ENCODE measurements around the gene PPP3R2.
A peak's percentile ranks its signal among the peaks of the same experiment; 100 is the strongest.
"Not testable (repeated sequence)": the region's sequence is repeated elsewhere in the genome, so short reads cannot be mapped to it uniquely, and the experiment has no call there.

PPP3R2 gene

GRCh38 chr9:101587332-101588043 lies 7.3 kb downstream of the PPP3R2 start:
- DNase-seq = no peak

GRCh38 chr9:101586651-101587050 lies 8.1 kb downstream of the PPP3R2 start:
- DNase-seq = no peak

- peak; percentile 22 for DNase-seq
These were observed 9.0 kb downstream of the PPP3R2 start for GRCh38 chr9:101585740-101586139.

GRCh38 chr9:101582553-101582952 lies 12.2 kb downstream of the PPP3R2 start:
- no peak for DNase-seq

- DNase-seq = peak; percentile 17
These were observed 14.8 kb downstream of the PPP3R2 start for GRCh38 chr9:101579711-101580545.

- peak; percentile 26 for DNase-seq
These were observed 16.4 kb downstream of the PPP3R2 start for GRCh38 chr9:101578378-101578777.

GRCh38 chr9:101574731-101575333 lies 19.9 kb downstream of the PPP3R2 start:
- no peak for DNase-seq

GRCh38 chr9:101572316-101572715 lies 22.5 kb downstream of the PPP3R2 start:
- DNase-seq = no peak

GRCh38 chr9:101571114-101571513 lies 23.7 kb downstream of the PPP3R2 start:
- DNase-seq = no peak

GRCh38 chr9:101569741-101570501 lies 24.8 kb downstream of the PPP3R2 start:
- DNase-seq = no peak

- DNase-seq = no peak
These were observed 26.9 kb downstream of the PPP3R2 start for GRCh38 chr9:101567725-101568350.

GRCh38 chr9:101566904-101567724 lies 27.7 kb downstream of the PPP3R2 start:
- no peak for DNase-seq

- no peak for DNase-seq
These were observed 30.5 kb downstream of the PPP3R2 start for GRCh38 chr9:101564252-101564651.

- DNase-seq = no peak
These were observed 31.8 kb downstream of the PPP3R2 start for GRCh38 chr9:101562966-101563365.

- no peak for DNase-seq
These were observed 33.0 kb downstream of the PPP3R2 start for GRCh38 chr9:101561740-101562139.

- DNase-seq = not testable (repeated sequence)
These were observed 45.2 kb downstream of the PPP3R2 start for GRCh38 chr9:101549472-101550098.

GRCh38 chr9:101543098-101543735 lies 51.6 kb downstream of the PPP3R2 start:
- no peak for DNase-seq
